PC-3 (cell line): Measurements from ENCODE around the gene KDM4B.

ENCODE experiments used
- CTCF ChIP-seq: fragments of 300-600 bp; sonication (generic); conservative IDR thresholded peaks from 2 replicates; pipeline ENCODE4 v1.5.1; 2017; ENCODE audit warnings: antibody characterized with exemption, low read depth, mild to moderate bottlenecking, low read length
- EZH2 ChIP-seq: fragments of 300-600 bp; sonication (generic); IDR thresholded peaks from one replicate; pipeline ENCODE4 v1.6.1; 2017; ENCODE audit warnings: antibody characterized with exemption, mild to moderate bottlenecking, low read length; ENCODE audit not compliant: unreplicated experiment
- EZH2phosphoT487 ChIP-seq: fragments of 300-600 bp; sonication (generic); IDR thresholded peaks from 2 replicates; pipeline ENCODE4 v1.6.1; 2018; ENCODE audit warnings: mild to moderate bottlenecking, antibody characterized with exemption, low read length, borderline replicate concordance

- TF ChIP-seq CTCF (no peak), EZH2phosphoT487 (no peak), EZH2 (no peak)
Measured at GRCh38 chr19:5023128-5023571, 54.2 kb downstream of the KDM4B start.
